HepG2 (cell line): ENCODE data around the gene MINAR2. TPM values are rescaled to one million over a fixed set of nuclear protein-coding genes. Genes with fewer than 3 reads are reported as not detected.
A peak's percentile ranks its signal among the peaks of the same experiment; 100 is the strongest.

Experiments used
- ATAC-seq: fragments of 200-7000 bp; cut with Tn5 transposase; 3 replicates; pipeline ENCODE4 v1.9.1; 2020; ENCODE audit warnings: mild to moderate bottlenecking, moderate library complexity
- BruUV-seq: library from RNA; stranded (reverse); fragments of 400-500 nt; replicated peaks from 2 replicates; lab custom pipeline; 2021; lab: Mats Ljungman, UMichigan
- CTCF ChIA-PET: fragments of 300-600 bp; formaldehyde crosslinking; extraction: SDS; loops from one replicate; lab custom pipeline; 2021; ENCODE audit warnings: low total read pairs, inconsistent platforms, low intra/inter-chr PET ratio; lab: Yijun Ruan, JAX
- POLR2A ChIA-PET: fragments of 350-600 bp; sonication (Branson Sonifier 250); formaldehyde crosslinking; loops from one replicate; lab custom pipeline; 2020; ENCODE audit warnings: antibody characterized with exemption, inconsistent platforms; lab: Yijun Ruan, JAX
- DNase-seq: peaks from one replicate; pipeline ENCODE4 v3.0.0-alpha.2; 2015; ENCODE audit warnings: low spot score
- FAIRE-seq: peaks from 3 replicates; lab custom pipeline; 2011; peaks lifted over from hg19 to GRCh38; lab: Jason Lieb, UNC
- H2AFZ ChIP-seq: one replicate; pipeline ENCODE4 v1.6.1; 2011; ENCODE audit warnings: low read length, inconsistent platforms
- H3K27ac ChIP-seq: fragments of 300-600 bp; 3 replicates; pipeline ENCODE4 v1.8.0; 2011; ENCODE audit warnings: mixed run types, mild to moderate bottlenecking, mixed read lengths, low read length, inconsistent platforms; ENCODE audit not compliant: insufficient read depth; ENCODE audit errors: extremely low read length
- H3K27me3 ChIP-seq, 2 experiments: fragments of 200-600 bp in 1 of 2; 2 replicates in 1 of 2; 3 replicates in 1 of 2; pipeline versions ENCODE4 v1.6.0 to v1.8.0; 2011; ENCODE audit warnings: low read length in 2 of 2, mild to moderate bottlenecking in 2 of 2, moderate library complexity in 2 of 2, inconsistent platforms in 1 of 2; ENCODE audit not compliant: insufficient read depth in 2 of 2, control insufficient read depth in 1 of 2
- H3K36me3 ChIP-seq, 2 experiments: fragments of 200-600 bp in 1 of 2; replicated peaks in 1 of 2; 2 replicates in 1 of 2; 3 replicates in 1 of 2; pipeline versions ENCODE4 v1.5.1 to v1.8.0; 2011; ENCODE audit warnings: low read length in 2 of 2, inconsistent platforms in 1 of 2; ENCODE audit not compliant: insufficient read depth in 2 of 2, control insufficient read depth in 1 of 2
- H3K4me1 ChIP-seq: 2 replicates; pipeline ENCODE4 v1.5.1; 2012; ENCODE audit warnings: low read length, inconsistent platforms; ENCODE audit not compliant: insufficient read depth
- H3K4me2 ChIP-seq: 2 replicates; pipeline ENCODE4 v1.6.0; 2011; ENCODE audit warnings: low read depth, low read length, inconsistent platforms
- H3K4me3 ChIP-seq, 3 experiments: fragments of 200-600 bp in 1 of 3; sonication (generic), shearing (Covaris generic) in 1 of 3; replicated peaks in 1 of 3; 2 replicates each; pipeline ENCODE4 v1.5.1; 2011 to 2016; ENCODE audit warnings: low read length in 3 of 3, inconsistent platforms in 2 of 3, low read depth in 2 of 3, mild to moderate bottlenecking in 2 of 3, control low read depth in 1 of 3, mixed read lengths in 1 of 3; ENCODE audit not compliant: insufficient read depth in 1 of 3
- H3K79me2 ChIP-seq: one replicate; pipeline ENCODE4 v1.6.1; 2011; ENCODE audit warnings: low read length, inconsistent platforms; ENCODE audit not compliant: insufficient read depth
- H3K9ac ChIP-seq: 2 replicates; pipeline ENCODE4 v1.6.0; 2011; ENCODE audit warnings: mild to moderate bottlenecking, low read depth, low read length, inconsistent platforms; ENCODE audit not compliant: insufficient read depth
- H3K9me3 ChIP-seq: 2 replicates; pipeline ENCODE4 v1.5.1; 2012; ENCODE audit warnings: mild to moderate bottlenecking, low read length
- H4K20me1 ChIP-seq: 2 replicates; pipeline ENCODE4 v1.6.0; 2011; ENCODE audit warnings: inconsistent platforms, mild to moderate bottlenecking, low read length, moderate library complexity; ENCODE audit not compliant: insufficient read depth
- ATF7 ChIP-seq, 2 experiments: fragments of 450-650 bp in 1 of 2; sonication (generic) in 1 of 2; formaldehyde crosslinking in 1 of 2; IDR thresholded peaks; 2 replicates each; pipeline versions ENCODE4 v1.4.0 to v1.6.1; 2016 to 2020; ENCODE audit warnings: antibody characterized with exemption in 1 of 2, mild to moderate bottlenecking in 1 of 2, missing genetic modification reagents in 1 of 2
- BCL6 ChIP-seq: IDR thresholded peaks from 2 replicates; pipeline ENCODE4 v1.6.1; 2016; ENCODE audit warnings: missing genetic modification reagents, missing compliant biosample characterization
- CREB1 ChIP-seq, 2 experiments: fragments of 450-650 bp in 1 of 2; IDR thresholded peaks; 2 replicates each; pipeline ENCODE4 v1.6.1; 2016 to 2017; ENCODE audit warnings: control low read depth in 1 of 2, mild to moderate bottlenecking in 1 of 2, missing compliant biosample characterization in 1 of 2, missing genetic modification characterization in 1 of 2
- MATR3 ChIP-seq: sonication (generic); formaldehyde crosslinking; IDR thresholded peaks from 2 replicates; pipeline ENCODE4 v1.4.0; 2020; ENCODE audit warnings: missing genetic modification reagents
- MZF1 ChIP-seq: sonication (generic); formaldehyde crosslinking; IDR thresholded peaks from 2 replicates; pipeline ENCODE4 v1.8.1; 2023; ENCODE audit warnings: mild to moderate bottlenecking, missing genetic modification reagents, borderline replicate concordance
- SAFB2 ChIP-seq: sonication (generic); formaldehyde crosslinking; IDR thresholded peaks from 2 replicates; pipeline ENCODE4 v1.5.1; 2020; ENCODE audit warnings: missing genetic modification reagents, low read depth, mild to moderate bottlenecking, borderline replicate concordance
- SALL2 ChIP-seq: sonication (generic); formaldehyde crosslinking; IDR thresholded peaks from 2 replicates; pipeline ENCODE4 v1.8.1; 2023; ENCODE audit warnings: mild to moderate bottlenecking, missing genetic modification reagents, inconsistent platforms
- ZNF34 ChIP-seq: sonication (generic); formaldehyde crosslinking; IDR thresholded peaks from 2 replicates; pipeline ENCODE4 v1.4.0; 2020; ENCODE audit warnings: mild to moderate bottlenecking, missing genetic modification reagents, borderline replicate concordance
- ZNF552 ChIP-seq: sonication (generic); formaldehyde crosslinking; IDR thresholded peaks from 2 replicates; pipeline ENCODE4 v1.9.0; 2022; ENCODE audit warnings: missing genetic modification reagents, mild to moderate bottlenecking, borderline replicate concordance
- ZNF615 ChIP-seq: sonication (generic); formaldehyde crosslinking; IDR thresholded peaks from 2 replicates; pipeline ENCODE4 v1.5.0; 2020; ENCODE audit warnings: mild to moderate bottlenecking, missing genetic modification reagents, borderline replicate concordance
- WGBS: methylation state at CpG from one replicate; pipeline ENCODE4 v1.1.6; 2017; ENCODE audit warnings: low lambda C conversion rate; 5-methylcytosine and 5-hydroxymethylcytosine counted together
- in situ Hi-C: cut with HindIII; loops from 2 replicates; pipeline ENCODE4 v1.10.0; 2017; ENCODE audit warnings: low pct_unique_long_range_greater_than_20kb; ENCODE audit not compliant: extremely low pct_ligation_motif_present
- intact Hi-C: fragments of 100-400 bp; cut with micrococcal nuclease; formaldehyde crosslinking; loops from one replicate; pipeline ENCODE4 v1.10.0; 2022; ENCODE audit not compliant: unreplicated experiment
- polyA plus RNA-seq, 8 experiments: library from polyadenylated mRNA; depleted of rRNA in 3 of 8; stranded (reverse) in 7 of 8; unstranded in 1 of 8; fragments of >200 nt; fragmentation: Illumina TruSeq in 4 of 8; extraction: Trizol in 4 of 8; gene quantifications; 2 replicates each; pipeline versions ENCODE4 v1.2.1 to v1.2.3, GENCODE V29; 2011 to 2016; ENCODE audit warnings: low read depth in 4 of 8, missing spikeins in 1 of 8, mixed read lengths in 1 of 8; ENCODE audit not compliant: insufficient read depth in 1 of 8
- total RNA-seq, 5 experiments: library from RNA; depleted of rRNA; stranded (reverse); fragments of >200 nt; fragmentation: Illumina TruSeq; extraction: Trizol; gene quantifications; 2 replicates each; pipeline ENCODE4 v1.2.3, GENCODE V29; 2016; ENCODE audit warnings: low read depth in 1 of 5
- TF ChIP-seq, protein P1 (sequence below): sonication (generic); formaldehyde crosslinking; IDR thresholded peaks from 2 replicates; pipeline ENCODE4 v1.4.0; 2020; ENCODE audit warnings: missing genetic modification reagents, borderline replicate concordance
- TF ChIP-seq, protein P2 (sequence below): sonication (generic); formaldehyde crosslinking; IDR thresholded peaks from 2 replicates; pipeline ENCODE4 v1.8.0; 2022; ENCODE audit warnings: mild to moderate bottlenecking, missing genetic modification reagents, borderline replicate concordance

Gene MINAR2
- total and polyA plus RNA-seq, 2 of the 13 experiments (the other 11 are each of a cell fraction or from before 2014, with no cell fraction given): not detected

DNA sequence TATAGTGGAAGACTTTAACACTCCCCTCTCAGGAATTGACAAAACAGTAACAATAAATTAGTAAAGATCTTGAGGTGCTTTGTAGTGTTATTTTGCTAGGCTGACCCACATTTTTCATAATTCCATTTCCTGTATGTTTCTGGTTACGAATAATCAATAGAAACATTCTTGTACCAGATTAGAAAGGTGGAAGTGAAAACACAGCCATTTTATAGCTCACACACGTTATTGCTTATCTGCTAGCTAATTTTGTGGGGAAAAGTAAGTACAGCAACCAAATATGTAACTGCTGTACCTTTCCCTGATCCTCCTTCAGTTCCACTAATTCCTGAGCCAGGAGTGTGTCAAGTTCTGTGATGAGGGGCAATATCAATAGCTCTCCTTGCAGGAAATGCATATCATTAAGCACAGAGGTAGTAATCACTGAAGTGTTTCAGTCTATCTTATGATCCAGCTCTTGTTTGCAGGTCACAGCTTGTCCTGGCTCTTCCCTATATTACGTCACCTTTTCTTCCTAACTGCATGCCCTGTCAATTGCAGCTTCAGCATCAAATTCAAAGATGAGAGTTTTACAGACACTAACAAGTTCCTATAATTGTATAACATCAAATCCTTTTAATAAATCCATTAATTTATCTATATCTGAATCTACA lies 59.4 kb downstream of the MINAR2 start:
- Histone ChIP-seq H4K20me1 (no peaks in the 10 kb centered on the region), H3K4me1 (no peaks in the 10 kb centered on the region), H3K4me3 (no peak overlapping the region), H3K36me3 (no peaks in the 10 kb centered on the region), H3K79me2 (no peaks in the 10 kb centered on the region), H3K9me3 (0 out of 2 replicates have a peak, but pooled peaks cover 4% of the 10 kb centered on the region), H3K9ac (no peak overlapping the region), H3K27ac (no peak overlapping the region), H2AFZ (no peak overlapping the region), H3K4me2 (no peak overlapping the region), H3K27me3 (no peaks in the 10 kb centered on the region)
- no peak for ATAC-seq
- BruUV-seq: no TSS peak
- DNase-seq: no peak
- ChIA-PET POLR2A (no interaction called here), CTCF (no interaction called here)
- 4% methylated on average over 3 of the region's 3 CpGs for WGBS
- intact Hi-C loops: no loop called here
- TF ChIP-seq, protein P1, sequence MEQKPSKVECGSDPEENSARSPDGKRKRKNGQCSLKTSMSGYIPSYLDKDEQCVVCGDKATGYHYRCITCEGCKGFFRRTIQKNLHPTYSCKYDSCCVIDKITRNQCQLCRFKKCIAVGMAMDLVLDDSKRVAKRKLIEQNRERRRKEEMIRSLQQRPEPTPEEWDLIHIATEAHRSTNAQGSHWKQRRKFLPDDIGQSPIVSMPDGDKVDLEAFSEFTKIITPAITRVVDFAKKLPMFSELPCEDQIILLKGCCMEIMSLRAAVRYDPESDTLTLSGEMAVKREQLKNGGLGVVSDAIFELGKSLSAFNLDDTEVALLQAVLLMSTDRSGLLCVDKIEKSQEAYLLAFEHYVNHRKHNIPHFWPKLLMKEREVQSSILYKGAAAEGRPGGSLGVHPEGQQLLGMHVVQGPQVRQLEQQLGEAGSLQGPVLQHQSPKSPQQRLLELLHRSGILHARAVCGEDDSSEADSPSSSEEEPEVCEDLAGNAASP: no peak
- no peak for TF ChIP-seq ZNF615
- no peak for TF ChIP-seq SAFB2 (CRISPR knock-in tag)
- TF ChIP-seq ZNF552 (CRISPR knock-in tag): no peak
- TF ChIP-seq BCL6 (CRISPR knock-in tag): no peak
- TF ChIP-seq ZNF34: no peak
- no peak for TF ChIP-seq SALL2
- TF ChIP-seq, protein P2, sequence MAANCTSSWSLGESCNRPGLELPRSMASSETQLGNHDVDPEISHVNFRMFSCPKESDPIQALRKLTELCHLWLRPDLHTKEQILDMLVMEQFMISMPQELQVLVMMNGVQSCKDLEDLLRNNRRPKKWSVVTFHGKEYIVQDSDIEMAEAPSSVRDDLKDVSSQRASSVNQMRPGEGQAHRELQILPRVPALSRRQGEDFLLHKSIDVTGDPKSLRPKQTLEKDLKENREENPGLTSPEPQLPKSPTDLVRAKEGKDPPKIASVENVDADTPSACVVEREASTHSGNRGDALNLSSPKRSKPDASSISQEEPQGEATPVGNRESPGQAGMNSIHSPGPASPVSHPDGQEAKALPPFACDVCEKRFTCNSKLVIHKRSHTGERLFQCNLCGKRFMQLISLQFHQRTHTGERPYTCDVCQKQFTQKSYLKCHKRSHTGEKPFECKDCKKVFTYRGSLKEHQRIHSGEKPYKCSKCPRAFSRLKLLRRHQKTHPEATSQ (CRISPR knock-in tag): no peak
- TF ChIP-seq MATR3 (CRISPR knock-in tag): no peak
- TF ChIP-seq ATF7 (IDR thresholded peaks at IDR 0.05): peak; percentile 75
- TF ChIP-seq ATF7 (CRISPR knock-in tag; IDR thresholded peaks at IDR 0.05): no peak
- no peak for TF ChIP-seq MZF1 (CRISPR knock-in tag)
- peak; percentile 36; the same call in 1 of the 2 replicates for TF ChIP-seq CREB1 (IDR thresholded peaks at IDR 0.05)
- TF ChIP-seq CREB1 (CRISPR knock-in tag; IDR thresholded peaks at IDR 0.05): no peak
- in situ Hi-C loops: no loop called here
- no peak for FAIRE-seq

Other genes with a start within 250 kb of the MINAR2 start
- gene CHSY3, start 156.4 kb downstream of the MINAR2 start, total RNA-seq (2016; rRNA removed; fragmentation: Illumina TruSeq; extraction: Trizol): 1.5 and 4.1 TPM in 2 replicates
- gene CHSY3, start 156.4 kb downstream of the MINAR2 start, polyA plus RNA-seq (2011; rRNA removed): 0.26 and 0.34 TPM in 2 replicates